Stimulated activated CD4-positive, alpha-beta T cell treated with anti-CD3 and anti-CD28 coated beads, Interleukin-2, amount 100 ng/mL, for 4 hours (primary cell): ENCODE data around the gene RIPK1.

Experiments
- DNase-seq: peaks from one replicate; pipeline ENCODE4 v3.0.0-alpha.2; 2020; ENCODE audit warnings: low read depth

Gene RIPK1

GRCh38 chr6:3163248-3163594, 94.9 kb downstream of the RIPK1 start:
- no peak for DNase-seq

- no peak for DNase-seq
These were observed 96.1 kb downstream of the RIPK1 start for GRCh38 chr6:3164388-3164787.
